SKM-1 treated with dmso at 0.1 percent for 144 hours (cell line): ENCODE measurements around the gene ZNF761.

Experiments
- DNase-seq: peaks from one replicate; lab custom pipeline; 2025; ENCODE audit not compliant: unreplicated experiment; lab: John Stamatoyannopoulos, UW

The ZNF761 gene

DNA sequence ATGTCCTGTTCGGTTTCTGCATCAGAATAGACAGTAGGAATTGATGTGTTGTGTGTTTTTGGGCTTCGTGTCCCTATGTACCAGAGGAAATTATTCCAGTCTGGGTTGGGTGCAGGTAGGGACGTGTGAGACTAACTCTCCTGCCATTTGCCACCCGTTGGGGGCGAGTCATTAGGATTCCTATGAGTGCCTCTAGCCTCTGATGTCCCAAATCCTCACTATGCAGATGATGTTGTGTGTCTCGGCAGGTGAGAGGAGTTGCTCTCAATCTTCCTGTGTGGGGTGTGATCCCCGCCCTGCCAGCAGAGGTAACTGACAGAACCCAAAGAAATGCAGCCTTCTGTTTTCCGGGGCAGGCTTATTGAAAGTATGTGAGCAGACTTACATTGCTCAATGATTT is 74.9 kb downstream of the ZNF761 start:
- no peak for DNase-seq
